ENCODE measurements around the gene DRG2. TPM values are rescaled to one million over a fixed set of nuclear protein-coding genes. Genes with fewer than 3 reads are reported as not detected.

The DRG2 gene, protein sequence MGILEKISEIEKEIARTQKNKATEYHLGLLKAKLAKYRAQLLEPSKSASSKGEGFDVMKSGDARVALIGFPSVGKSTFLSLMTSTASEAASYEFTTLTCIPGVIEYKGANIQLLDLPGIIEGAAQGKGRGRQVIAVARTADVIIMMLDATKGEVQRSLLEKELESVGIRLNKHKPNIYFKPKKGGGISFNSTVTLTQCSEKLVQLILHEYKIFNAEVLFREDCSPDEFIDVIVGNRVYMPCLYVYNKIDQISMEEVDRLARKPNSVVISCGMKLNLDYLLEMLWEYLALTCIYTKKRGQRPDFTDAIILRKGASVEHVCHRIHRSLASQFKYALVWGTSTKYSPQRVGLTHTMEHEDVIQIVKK
- 55.7 and 59.3 TPM in 2 replicates for total RNA-seq (2014; rRNA removed; shearing (Covaris generic))

DNA sequence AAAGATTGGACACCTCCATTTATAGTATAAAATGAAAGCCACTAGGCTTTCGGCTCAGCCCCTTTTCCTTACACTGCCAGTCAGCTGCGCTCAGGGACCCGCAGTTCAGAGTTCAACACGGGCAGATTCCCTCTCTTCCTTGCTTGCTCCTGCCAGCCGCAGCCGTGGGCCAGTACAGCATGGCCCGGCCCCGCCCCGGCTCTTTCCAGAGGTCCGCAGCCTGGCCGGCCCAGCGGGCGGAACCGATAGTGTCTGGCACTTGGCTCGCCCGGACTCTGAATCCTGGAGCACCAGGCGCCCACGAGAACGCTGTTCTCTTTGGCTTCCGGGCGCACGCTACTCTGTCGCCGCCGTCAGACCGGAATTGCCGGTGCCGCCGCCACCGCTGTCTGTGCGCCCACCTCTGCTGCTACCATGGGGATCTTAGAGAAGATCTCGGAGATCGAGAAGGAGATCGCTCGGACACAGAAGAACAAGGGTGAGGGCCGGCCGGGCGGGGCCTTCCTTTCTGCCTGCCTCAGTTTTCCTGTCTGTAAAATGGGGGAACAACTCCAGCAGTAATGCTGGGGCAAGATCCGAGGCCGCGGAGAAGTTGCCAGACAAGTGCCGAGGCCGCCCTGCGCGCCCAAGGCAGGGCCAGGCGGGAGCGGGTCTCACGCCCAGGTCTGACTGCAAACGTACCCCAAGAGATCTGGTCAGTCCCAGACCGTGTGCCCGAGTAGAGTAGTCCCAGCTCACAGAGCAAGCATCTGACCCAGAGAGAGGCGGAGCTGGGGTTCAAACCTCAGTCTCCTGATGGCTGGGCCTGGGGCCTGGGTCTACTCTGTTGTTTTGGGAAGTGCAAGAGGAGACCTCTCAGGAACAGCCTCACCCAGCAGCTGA lies at the start of gene DRG2:
TSS of gene DRG2 (plus strand) at position 339 of the 882 bp plus-strand sequence. CDS start at position 415, 76 bp downstream.
- peak; percentile 83 for DNase-seq (ENCODE audit: low spot score)

DNA sequence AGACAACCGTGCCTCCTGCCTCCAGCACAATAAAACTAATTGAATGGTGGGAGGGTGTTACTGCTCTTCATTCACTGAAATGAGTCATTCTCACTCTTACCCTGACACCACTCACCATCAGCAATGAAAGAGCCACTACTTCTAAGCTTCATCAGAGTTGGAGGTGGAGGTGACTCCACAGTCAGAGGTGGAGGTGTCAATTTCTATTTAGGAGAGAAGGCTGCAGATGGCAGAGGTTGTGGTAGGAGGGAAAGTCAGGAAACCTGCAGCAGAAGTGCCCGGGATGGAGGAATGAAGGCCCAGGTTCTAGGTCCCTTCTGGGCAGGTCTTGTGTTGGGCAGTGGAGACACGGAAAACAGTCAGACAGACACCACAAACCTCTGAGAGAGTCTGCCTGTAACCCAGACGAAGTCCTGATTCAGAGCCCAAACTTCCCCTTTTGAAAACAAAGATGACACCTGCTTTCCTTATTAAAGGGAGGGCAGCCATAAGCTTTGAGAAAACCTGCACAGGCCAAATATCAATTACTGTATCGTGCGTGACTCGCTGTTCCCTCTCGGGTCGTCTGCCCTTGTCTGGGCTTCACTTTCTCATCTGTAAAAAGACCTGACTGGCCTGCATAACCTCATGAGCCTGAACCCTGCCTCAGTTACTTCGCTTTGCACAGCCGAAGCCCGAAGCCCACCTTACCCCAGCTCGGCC lies 49.4 kb upstream of the DRG2 start:
- no peak for DNase-seq (ENCODE audit: low spot score)

DNA sequence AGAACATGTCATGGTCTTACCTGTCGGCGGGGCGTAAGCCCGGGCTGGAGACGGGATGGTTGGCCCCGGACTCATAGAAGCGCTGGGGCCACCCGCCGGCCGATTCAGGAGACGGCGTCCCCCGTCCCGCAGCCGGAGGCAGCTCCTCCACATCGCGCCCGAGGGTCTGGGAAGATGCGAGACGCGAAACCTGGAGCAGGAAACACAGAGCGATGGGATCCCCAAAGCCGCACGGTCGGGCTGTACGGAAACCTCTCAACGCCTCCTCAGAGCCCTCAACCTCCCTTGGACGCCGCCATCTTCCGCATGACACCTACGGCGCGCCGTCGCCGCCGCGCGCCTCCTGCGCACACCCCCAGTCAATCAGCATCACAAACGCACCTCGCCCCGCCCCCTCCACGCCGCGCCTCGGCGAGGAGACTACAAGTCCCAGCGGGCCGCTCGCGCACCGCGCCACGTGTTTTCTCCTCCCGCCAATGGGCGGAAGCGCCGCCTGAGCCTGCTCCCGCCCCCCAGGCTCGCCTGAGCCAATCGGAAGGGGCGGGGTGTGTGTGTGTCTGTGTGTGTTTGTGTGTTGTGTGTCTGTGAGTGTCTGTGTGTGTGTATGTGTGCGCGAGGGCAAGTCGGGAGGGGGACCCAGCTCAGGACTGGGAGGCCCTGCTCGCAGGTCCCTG lies 48.8 kb upstream of the DRG2 start, which contains the start of the genes ATPAF2 and GID4:
TSS of gene ATPAF2 (minus strand) at position 308 of the 674 bp plus-strand sequence. CDS start at position 153, 155 bp downstream.
TSS of gene GID4 (plus strand) at position 548 of the 674 bp plus-strand sequence. CDS start at position 605, 57 bp downstream.
- peak; percentile 97 for DNase-seq (ENCODE audit: low spot score)

DNA sequence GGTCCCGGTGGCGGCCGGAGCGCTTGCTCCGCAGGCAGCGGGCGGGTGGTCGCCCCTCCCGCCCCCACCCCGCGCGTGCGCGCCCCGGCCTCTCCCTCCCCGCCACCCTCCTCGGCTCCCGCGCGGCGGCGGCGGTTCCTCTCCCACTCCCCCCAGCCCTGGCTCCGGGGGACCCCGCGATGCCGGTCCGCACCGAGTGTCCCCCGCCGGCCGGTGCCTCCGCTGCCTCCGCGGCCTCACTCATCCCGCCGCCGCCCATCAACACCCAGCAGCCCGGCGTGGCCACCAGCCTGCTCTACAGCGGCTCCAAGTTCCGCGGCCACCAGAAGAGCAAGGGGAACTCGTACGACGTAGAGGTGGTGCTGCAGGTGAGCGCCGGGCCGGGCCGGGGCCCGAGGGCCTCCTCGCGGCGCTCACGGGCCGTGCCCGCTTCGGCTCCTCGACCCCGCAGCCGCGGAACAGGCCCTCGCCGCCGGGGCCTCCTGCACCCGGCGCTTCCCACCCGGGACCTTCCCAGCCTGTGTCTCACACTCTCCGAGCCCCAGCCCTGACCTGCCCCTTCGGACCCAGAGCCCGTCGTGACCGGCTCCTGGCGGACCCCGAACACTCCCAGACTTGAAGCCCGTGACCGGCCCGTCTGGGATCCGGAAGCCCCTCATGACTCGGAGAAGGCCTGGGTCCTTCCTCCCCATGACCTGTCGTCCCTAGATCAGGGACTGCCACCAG lies 48.0 kb upstream of the DRG2 start:
- DNase-seq (ENCODE audit: low spot score): no peak

DNA sequence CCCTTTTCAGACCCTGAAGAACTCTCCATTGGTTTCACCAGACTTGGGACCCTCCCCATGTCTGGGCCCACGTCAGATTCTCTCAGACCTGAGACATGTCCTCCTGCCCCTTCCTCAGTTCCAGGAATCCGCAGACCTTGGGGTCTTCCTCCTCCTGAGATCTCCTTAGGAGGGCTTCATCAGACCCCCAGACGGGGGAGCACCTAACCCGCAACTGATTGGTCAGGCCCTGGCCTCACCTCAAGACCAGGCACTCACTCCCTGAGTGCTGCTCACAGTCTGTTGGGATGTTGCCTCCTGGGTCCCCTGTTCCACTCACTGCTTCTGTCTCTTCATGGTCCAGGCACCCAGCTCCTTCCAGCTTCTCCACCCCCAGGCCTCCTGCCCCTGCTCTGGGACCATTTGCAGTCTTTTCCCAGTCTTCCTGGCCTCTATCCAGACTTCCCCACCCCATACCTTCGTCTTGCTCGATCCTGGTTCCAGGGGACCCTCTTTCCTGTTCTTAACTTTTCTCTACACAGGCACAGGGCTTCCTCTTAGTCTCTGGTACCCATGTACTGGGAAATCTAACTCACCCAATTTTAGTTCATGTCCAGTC lies 47.4 kb upstream of the DRG2 start:
- no peak for DNase-seq (ENCODE audit: low spot score)

DNA sequence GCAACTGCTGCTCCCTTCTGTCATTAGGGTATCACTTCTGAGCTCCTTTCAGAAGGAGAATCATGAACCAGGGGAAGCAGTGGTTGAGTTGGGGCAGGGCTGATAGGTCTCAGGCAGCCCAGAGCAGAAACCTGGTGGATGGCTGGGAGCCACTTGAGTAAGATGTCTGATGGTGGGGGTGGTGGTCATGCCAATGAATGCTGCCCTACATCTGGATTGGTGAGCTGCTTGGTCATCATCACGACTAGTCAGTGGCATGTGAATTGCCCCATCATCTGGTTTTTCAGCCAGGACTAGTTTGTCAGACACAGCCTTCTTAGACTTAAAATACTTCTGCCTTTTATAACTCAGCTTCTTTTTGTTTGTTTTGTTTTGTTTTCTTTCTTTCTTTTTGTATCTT lies 46.0 kb upstream of the DRG2 start:
- peak; percentile 29 for DNase-seq (ENCODE audit: low spot score)

DNA sequence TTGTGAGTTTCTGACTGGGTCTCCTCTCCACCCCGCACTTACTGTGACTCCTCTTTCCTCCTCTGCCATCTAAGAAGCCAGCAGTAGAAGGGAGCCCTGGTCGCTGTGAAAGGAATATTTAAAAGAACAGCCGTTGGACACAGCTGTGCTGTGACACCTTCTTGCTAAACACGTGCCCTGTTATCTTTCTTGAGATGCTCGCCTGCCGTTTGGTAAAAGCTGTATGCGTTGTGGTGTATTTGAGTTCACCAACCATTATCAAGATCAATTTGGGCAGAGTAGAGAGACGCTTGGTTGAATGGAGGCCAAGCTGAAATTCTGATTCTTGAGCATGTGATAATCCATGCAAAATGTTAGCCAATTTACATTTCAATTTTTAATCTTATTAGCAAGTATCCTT lies 44.8 kb upstream of the DRG2 start:
- no peak for DNase-seq (ENCODE audit: low spot score)

DNA sequence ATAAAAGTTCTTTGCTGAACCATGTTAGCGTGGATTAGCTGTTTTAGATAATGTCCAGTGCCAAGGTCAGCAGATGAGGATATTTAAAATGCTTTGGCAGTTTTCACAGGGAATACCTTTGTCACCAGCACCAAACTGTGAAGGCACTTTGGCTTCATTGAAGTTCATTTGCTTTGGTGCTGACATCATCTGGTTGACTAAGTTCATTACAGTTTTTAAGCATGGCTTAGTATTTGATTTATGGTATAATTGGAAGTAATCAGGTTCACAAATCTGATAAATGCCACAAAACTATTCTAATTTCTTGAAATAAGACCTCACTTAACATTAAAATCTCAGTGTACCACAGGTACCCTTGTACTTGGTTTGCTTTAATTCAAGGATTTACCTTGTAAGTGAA lies 44.3 kb upstream of the DRG2 start:
- DNase-seq (ENCODE audit: low spot score): no peak

DNA sequence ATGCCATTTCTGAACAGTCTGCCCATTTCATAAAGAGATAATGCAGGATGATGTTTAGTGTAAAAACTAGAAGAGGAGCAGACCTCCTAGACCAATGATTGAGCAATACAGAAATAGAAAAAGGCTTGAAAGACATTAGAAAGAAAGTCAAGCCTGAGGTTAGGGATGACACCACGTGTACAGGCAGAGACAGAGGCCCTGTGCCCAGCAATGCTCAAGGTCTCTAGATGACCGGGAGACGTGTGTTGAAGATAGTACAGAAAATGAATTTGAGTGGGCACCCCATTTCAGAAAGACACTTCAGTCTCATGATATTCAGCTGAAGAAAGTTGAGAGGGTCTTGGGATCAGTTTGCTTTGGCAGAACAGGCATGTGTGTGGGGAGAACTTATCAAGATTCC lies 43.1 kb upstream of the DRG2 start:
- no peak for DNase-seq (ENCODE audit: low spot score)

DNA sequence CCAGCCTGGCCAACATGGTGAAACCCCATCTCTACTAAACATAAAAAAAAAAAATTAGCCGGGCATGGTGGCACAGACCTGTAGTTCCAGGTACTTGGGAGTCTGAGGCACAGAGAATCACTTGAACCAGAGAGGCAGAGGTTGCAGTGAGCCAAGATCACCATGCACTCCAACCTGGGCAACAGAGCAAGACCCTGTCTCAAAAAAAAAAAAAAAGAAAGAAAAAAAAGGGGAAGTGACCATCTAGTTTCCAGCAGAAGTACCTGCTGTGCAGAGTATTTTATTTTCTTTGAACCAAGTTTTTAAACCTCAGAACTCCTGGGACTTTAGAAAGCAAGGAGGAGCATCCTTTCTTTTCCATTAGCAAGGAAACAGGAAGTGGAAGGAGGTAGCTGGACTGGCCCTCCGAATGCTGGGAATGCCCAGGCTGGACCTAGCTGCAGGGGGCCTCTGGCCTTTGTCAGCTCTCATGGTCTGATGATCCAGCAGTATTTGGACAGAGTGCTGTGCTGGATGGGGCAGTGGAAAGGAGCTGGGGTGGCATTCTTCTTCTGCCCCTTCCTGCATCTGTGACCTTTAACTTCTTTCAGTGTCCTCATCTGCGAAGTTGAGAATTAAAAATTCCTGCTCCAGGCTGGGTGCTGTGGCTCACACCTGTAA lies 41.9 kb upstream of the DRG2 start:
- DNase-seq (ENCODE audit: low spot score): no peak

DNA sequence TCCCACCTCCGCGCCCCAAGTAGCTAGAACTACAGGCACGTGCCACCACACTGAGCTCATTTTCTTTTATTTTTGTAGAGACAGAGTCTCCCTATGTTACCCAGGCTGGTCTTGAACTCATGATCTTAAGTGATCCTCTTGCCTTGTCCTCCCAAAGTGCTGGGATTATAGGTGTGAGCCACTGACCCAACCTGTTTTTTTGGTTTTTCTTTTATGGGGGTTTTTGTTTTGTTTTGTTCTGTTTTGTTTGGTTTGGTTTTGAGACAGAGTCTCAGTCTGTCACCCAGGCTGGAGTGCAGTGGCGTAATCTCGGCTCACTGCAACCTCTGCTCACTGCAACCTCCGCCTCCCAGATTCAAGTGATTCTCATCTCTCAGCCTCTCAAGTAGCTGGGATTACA lies 32.2 kb upstream of the DRG2 start:
- DNase-seq (ENCODE audit: low spot score): no peak

DNA sequence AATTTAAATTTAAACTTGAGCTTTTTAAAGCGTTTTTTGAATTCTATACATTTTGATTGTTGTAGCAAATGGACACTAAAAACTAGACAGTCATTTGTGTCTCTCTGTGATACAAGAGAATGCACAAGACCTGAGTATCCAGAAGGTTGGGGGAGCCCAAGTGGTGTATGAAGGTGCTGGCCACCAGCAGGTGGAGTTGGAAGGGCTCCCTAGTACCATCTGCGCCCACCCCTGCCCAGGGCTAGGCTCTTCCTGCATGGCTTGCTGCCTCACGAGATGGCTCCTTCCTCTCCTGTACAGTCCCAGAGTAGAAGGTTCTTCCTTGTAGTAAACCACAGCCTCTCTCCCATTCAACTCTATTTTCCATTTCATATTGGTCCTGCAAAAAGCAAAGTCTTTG lies 31.5 kb upstream of the DRG2 start:
- DNase-seq (ENCODE audit: low spot score): no peak

DNA sequence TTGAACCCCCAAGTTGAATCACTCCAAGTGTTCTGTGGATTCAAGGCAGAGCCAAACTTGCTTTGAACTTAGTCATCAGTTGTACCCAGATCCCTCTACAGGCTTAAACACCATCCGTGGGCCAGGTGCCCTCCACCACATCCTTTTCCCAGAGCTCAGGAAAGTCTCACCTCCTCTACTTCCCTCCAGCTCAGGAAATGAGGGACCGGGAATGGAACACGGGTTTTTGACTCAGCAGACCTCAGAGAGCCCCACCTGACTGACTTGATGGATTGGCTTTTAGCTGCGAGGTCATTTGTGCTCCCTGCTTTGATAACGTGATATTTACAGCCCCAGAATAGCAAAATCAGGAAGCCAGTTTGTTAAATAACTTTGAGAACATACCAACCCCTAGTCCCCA lies 28.5 kb upstream of the DRG2 start:
- peak; percentile 60 for DNase-seq (ENCODE audit: low spot score)

DNA sequence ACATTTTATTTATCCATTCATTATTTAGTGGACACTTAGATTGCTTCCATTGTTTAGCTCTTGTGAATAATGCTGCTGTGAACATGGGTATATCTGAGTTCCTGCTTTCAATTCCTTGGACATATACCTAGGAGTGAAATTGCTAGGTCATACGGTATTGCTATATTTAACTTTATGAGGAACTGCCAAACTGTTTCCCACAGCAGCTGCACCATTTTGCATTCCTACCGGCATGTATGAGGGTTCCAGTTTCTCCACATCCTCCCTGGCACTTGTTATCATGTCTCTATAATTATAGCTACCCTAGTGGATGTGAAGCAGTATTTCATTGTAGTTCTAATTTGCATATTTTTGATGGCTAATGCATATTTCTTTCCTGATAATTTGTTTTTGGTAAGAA lies 23.7 kb upstream of the DRG2 start:
- no peak for DNase-seq (ENCODE audit: low spot score)

DNA sequence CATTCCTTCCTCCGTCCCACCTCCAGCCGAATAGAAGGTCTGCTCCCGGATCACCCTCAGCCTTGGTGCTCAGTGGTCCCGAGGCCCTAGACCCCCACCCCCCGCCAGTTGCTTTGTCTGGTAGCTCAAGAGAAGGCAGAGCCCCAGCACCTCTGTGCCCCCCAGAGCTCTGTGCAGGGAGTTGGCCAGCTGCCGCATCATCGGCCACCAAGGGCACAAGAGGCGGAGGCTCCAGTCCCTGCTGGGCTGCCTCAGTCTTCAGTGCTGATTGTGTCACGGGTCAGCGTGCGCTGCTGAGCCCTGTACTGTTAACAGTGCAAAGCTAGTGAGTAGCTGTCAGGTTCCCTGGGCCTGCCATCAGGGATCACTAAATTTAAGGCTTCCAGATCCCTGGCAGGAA lies 22.2 kb upstream of the DRG2 start:
- DNase-seq (ENCODE audit: low spot score): no peak

DNA sequence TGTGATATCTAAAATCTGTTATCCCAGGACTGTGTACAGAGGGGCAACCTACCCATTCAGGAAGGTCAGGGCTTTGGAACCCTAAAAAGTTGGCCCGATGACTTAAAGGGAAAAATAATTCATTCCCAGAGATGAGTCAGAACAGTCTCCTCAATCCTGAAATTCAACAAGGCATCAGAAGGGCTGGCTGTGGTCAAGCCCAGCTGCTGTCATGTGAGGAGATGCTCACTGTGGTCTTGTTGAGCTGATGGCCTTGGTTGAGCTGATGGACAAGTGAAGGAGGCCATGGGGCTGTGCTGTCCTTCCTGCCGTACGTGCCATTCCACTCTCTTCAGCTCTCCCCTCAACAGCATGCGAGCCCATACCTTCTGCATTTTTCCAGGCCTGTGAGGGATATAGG lies 20.9 kb upstream of the DRG2 start:
- DNase-seq (ENCODE audit: low spot score): no peak

DNA sequence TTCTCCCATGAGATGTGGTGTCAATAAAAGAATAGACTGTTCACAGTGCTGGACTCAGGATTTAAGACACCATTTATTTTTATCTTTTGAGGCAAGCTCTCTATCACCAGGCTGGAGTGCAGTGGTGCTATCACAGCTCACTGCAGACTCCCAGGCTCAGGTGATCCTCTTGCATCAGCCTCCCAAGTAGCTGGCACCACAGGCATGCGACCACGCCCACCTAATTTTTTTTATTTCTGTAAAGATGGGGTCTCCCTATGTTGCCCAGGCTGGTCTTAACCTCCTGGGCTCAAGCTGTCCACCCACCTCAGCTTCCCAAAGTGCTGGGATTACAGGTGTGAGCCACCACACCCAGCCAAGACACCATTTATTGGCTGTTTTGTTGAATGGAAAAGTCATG lies 18.6 kb upstream of the DRG2 start:
- no peak for DNase-seq (ENCODE audit: low spot score)

DNA sequence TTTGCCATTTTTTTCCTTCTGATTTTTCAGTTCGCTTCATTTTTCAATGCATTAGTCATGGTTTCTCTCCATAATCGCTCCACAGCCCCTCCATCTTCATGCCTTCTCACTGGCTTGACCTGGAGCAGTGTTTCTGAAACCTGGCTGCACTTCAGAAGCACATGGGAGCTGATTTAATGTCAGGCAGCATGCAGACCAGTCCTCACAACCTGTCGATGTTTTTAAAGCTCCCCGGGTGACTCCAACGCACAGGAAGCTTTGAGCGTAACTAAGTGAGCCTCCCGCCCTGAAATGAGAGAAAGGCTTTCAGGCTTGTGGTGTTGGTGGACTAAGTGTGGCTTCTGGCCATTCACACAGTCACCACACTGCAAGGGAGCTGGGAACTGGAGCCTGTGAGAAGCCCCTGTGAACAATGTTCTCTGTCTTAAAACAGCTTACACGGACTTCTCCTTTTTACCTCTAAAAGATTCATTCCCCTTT lies 16.8 kb upstream of the DRG2 start:
- DNase-seq (ENCODE audit: low spot score): no peak

DNA sequence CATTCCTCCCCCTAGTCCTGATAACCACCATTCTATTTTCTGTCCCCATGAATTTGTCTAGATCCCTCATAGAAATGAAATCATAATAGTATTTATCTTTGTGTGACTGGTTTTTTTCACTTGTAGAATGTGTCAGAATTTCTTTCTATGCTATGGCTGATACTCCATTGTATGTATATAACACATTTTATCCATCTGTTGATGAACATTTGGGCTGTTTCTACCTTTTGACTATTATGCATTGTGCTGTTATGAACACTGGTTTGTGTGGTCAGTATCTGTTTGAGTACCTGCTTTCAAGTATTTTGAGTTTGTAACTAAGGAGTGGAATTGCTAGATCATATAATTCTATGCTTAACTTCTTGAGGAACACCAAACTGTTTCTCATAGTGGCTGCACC lies 16.0 kb upstream of the DRG2 start:
- no peak for DNase-seq (ENCODE audit: low spot score)
